Measurements from ENCODE around the gene POLR1H.
"Not testable (repeated sequence)": the region's sequence is repeated elsewhere in the genome, so short reads cannot be mapped to it uniquely, and the experiment has no call there.

Gene POLR1H, protein sequence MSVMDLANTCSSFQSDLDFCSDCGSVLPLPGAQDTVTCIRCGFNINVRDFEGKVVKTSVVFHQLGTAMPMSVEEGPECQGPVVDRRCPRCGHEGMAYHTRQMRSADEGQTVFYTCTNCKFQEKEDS

DNA sequence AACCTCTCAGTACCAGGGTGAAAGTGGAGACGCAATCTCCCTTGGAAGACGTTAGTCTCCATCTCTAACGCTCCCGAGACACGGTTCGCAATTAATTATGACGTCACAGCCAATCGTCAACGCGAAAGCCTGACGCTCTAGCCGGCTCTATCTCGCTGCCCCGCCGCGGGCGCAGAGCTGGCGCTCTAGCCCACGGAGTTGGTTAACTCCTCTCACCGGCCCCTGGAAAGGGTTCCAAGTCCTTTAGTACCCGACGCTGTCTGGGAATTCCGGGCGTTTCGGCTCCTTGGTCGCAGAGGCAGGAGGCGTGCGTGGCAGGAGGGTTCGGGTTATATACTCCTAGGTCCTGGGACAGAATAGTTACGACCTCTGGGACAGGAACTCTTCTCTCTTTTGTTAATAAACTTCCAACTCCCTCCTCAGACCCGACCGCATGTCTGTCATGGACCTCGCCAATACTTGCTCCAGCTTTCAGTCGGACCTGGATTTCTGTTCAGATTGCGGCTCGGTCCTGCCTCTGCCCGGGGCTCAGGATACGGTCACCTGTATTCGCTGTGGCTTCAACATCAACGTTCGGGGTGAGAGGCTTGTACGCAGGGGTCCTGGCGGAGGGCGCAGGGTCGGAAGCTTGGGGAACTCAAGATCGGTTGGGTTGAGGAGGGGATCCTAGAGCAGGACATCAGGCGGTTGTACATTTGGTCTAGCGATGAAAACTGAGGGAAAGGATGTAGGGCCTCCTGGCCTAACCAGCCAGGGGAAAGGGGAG, at the start of gene POLR1H:
POLR1H (plus strand) TSS at position 174 of the 766 bp plus-strand sequence; CDS start at position 434, 260 bp downstream.
- DNase-seq: peak; percentile 92

DNA sequence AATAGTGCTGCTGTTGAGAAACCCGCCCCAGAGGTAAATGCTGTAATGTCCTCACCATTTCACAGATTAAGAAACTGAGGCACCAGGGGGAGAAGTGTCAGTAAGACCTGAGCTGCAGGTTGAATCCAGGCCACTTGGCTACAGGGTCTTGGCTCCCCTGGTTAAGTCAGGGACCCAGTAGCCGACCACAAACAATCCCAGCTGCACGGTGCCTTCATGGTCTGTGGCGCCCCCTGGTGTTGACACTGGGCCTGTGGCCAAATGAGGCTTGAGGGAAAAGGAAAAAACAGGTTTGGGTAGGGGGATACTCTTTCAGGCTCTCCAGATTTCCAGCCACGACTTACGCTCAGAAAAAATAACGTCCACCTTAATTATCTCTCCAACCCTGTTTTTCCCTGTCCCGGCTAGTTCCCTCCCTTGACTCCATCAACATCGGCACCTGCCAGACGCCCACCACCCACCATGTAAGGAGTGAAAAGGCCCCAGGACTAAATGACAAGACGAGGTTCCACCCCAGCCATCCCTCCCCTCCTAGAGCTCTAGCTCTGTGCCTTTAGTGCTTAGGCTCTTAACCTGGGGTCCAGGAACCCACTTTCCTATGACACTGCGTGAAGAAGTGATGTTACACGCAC, 47.7 kb upstream of the POLR1H start:
- peak; percentile 34 for DNase-seq

DNA sequence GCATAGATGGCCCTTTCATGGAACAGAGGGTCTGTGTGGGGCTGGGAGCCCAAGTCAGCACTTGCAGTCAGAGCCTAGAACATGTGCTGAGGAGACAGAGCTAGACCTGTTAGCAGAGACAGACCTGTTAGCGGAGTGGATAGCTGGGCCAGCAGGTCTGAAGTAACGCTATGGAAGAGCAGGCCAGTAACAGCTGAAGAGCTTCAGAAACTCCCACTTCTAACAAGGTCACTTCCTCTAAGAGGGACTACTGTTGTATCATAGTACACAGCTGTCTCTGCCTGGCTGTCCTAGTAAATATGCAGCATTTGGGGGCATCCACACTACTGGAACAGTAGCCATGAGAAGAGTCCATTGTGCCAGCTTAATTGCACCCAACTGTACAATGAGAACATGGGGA, 41.2 kb upstream of the POLR1H start:
- DNase-seq: no peak

DNA sequence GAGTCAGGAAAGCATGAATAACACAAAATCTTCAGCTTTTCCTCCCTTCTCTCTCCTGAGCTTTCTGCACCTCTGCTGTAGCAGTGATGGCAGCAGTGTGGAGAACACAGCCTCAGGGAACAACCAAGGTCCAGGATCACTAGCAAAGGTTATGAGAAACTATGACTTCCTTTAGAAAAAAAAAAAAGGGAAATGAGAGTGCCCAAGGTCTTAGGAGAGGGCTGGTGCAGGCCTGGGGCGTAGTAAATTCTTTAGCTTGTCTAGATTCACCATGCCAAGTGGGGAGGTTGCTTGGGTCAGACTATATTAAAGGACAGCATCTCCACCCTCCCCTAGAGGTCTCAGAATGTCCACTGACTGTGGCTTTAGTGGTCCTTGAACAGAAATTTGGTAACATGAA, 40.4 kb upstream of the POLR1H start:
- DNase-seq: no peak

DNA sequence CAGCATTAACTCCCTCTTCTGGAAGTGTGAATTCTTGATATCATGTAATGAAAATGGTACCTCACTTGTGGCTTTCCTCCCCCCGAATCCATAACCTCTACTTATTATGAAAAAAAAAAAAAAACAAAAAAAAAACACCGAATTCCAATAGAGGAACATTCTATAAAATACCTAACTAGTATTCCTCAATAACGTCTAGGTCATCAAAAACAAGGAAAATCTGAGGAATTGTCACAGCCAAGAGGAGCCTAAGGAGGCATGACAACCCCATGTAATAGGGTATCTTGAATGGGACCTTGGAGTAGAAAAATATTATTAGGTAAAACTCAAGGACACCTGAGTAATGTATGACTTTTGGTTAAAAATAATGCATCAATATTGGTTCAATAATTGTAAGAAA, 38.9 kb upstream of the POLR1H start:
- DNase-seq: no peak

DNA sequence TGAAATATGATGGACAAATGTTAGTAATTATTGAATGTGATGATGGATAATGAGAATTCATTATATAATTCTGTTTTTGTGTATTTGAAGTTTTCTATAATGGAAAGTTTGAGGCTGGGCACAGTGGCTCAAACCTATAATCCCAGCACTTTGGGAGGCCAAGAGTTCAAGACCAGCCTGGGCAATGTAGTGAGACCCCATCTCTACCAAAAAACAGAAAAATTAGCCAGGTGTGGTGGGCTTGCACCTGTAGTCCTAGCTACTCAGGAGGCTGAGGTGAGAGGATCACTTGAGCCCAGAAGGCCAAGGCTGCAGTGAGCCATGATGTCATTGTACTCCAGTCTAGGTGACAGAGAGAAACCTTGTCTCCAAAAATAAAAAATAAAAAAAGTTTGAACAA, 38.4 kb upstream of the POLR1H start:
- not testable (repeated sequence) for DNase-seq

DNA sequence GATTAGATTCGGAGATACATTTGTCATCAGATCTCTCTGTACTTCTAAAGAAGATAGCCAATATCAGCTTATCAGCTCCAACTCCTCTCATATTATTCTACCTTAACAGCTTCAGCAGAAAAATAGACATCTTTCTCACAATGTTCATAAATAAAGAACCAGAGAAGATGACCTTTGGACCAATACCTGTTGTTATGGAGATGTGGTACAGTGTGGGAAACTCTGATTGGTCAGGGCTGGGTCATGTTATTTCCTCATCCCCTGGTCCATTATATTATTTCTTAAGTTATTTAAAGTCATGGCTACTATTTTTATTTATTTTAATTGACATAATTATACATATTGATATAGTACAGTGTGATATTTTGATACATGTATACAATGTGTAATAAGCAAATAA, 35.9 kb upstream of the POLR1H start:
- DNase-seq: no peak

DNA sequence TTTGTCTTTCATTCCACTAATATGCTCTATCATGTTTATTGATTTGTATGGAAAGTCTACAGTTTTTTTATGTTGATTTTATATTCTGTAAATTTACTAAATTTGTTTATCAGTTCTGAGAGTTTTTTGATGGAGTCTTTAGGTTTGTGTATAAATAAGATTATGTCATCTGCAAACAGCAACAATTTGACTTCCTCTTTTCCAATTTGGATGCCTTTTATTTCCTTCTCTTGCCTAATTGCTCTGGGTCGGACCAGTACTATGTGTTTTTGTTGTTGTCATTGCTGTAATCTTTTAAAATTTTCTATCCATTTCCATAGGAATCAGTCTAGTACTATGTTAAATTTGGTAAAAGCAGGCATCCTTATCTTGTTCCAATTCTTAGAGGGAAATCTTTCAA, 31.5 kb upstream of the POLR1H start:
- no peak for DNase-seq

DNA sequence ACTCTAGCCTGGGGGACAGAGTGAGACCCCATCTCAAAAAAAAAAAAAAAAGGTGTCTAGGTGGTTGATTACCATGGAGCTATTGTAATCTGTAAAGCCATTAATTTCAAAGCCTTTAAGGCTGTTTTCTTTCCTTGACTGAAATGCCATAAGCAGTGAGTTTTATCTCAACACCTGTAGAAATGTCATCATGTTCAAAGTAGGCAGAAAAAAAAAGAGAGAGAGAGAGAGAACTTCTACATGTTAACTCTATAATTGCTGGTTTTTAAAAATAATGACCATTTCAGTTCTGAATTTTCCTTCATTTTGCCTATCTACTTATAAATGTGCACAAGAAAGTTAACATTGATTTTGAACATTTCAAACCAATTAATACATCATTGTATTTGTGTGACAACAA, 29.7 kb upstream of the POLR1H start:
- DNase-seq: no peak

DNA sequence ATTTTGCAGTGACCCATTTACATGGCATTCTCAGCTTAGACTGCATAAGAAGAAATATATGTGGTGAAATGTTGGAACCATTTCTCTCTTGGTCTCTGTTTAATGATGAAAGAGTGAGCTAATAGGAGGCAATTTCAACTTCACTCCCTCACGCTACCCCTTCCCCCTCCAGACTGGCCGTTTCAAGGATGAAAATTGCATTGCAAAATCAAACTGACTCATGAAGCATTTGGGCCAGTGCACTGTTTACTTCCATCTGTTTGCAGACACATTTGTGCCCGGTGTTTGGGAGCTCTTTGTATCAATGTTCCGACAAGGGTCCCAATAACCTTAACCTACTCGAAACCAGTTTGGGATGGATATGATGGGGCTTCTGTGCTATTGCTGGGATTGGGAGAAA, 27.6 kb upstream of the POLR1H start:
- not testable (repeated sequence) for DNase-seq

DNA sequence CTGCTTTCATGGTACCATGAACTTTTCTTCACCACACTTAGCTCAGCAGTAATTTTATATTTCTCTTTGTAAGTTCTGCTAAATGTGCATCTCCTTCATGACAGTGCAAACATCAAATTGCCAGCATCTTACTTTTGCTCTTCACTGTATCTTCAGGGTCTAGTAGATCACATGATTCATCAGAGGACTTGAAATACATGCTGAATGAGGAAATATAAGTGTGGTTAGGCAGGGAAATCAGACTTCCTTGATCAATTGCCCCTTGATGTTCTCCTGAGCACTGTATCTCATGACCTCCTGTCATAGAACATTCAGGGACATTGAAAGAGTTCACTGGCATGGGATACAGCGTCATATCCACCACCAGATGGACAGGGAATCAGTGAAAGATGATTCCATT, 25.3 kb upstream of the POLR1H start:
- no peak for DNase-seq

DNA sequence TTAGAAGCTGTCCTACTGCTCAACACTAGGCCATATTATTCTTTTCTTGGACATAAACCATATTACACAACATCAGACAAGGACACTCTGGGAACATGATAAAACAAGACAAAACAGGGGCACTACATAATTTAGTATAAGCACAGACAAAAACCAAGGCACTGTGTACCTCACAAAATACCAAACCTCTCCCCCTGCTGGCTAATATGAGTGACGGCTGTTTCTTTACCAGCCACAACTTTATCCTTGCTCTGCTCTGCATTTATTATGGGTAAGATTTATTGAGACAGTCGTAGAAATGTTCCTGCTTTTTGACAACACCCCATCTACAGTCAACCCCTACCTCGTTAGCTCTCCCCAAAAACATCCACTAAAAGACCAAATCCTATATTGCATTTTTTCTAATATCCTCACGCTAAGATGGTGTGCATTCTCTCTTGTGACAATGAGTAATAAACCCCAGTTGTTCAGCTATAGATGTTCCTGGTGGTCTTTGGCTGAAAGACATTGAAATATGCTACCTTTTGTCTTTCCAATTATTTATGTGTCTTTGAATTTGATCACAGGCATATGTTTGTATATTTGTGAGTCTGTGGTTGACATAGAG, 23.8 kb upstream of the POLR1H start:
- DNase-seq: peak; percentile 15

DNA sequence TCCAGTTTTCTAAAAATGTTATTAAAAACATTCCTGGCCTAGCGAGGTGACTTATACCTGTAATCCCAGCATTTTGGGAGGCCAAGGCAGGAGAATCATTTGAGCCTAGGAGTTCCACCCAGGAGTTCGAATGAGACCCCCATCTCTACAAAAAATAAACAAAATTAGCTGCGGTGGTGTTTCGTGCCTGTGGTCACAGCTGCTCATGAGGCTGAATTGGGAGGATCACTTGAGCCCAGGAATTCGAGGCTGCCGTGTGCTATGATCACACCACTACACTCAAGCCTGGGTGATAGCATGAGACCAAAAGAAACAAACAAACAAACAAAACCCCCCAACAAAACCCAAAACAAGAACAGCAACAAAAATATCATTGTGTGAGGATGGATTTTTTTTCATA, 19.8 kb upstream of the POLR1H start:
- no peak for DNase-seq

DNA sequence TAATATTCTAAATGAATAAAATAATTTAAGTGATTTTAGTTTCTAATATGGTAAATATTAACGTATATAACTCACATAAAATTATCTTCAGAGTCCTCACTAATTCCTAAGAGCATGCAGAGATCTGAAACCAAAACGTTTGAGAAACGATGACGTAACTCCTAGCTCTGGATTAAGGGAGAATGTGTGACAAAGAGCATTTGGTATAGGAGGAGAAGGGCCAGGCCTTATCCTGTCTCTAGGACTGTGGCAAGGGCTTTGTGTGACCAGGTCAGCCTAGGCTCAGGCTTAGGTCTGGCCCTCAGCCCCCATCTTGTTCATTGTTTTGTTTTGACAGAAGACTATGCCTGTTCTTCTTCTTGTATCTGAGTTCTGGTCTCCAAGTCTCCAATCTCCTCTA, 19.2 kb upstream of the POLR1H start:
- DNase-seq: no peak

DNA sequence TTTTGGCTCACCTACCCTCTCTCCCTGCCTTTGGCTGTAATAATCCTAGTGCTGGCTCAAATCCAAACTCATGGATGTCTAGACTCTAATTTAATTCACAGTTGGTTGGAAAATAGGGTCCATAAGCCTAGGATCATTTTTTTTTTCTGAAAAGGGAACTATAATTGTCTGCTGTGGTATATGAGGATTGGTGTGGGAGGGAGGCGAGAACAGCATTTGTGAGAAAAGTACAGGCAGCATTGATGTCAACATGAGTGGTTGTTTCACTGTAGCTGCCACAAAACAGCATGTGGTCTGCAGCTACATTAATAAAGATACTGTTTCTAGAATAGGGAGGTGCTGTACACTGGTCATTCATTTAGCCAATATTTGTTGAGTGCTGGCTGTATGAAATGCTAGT, 18.6 kb upstream of the POLR1H start:
- DNase-seq: no peak

DNA sequence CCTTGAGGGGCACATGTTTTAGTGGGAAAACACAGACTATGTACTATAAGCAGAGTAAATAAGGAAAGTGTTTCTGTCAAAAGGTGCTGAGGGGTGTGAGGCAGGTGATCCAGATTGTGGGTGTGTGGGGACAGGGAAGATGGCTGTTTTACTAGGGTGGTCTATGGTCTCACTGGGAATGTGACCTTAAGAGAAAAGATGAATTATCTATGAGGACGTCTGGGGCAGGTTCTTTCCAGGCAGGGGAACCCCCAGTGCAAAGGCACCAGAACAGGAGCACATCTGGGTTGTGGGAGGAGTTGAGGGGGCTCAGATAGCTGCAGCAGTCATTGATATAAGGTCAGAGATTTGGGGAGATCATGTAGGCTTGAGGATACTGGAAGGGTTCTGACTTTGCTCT, 18.2 kb upstream of the POLR1H start:
- DNase-seq: no peak

DNA sequence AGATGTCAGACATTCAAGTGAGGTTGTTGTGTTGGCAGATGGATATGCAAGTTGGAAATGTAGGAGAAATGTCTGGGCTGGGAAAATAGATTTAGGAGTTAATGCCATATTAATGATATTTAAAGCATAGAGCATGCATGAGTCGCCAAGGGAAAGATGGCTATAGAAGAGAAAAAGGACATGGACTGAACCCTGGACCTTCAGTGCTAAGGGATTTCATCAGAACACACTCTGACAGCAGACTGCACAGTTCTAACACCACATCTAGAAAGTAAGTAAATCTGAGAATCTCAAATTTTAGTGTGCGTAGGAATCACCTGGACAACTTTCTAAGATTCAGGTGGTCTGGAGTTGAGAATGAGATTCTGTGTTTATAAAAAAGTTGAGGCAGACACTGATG, 17.3 kb upstream of the POLR1H start:
- no peak for DNase-seq

DNA sequence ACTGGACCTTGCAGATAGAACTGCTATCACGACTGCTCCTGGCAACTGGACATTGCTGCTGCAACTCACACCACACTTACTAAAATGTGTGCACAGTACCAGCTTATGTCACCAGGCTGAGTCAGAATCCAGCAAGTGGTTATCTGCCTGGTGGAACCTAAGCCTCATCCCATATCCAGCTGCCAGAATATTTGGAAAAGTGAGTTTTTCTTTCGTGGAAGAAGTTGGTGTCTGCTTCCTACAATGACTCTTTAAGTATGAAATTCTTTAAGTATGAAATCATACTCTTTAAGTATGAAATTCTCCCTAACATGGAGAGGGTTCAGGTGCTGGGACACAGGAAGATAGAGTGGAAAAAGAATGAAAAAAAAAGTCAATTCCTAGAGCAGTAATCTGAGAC, 16.4 kb upstream of the POLR1H start:
- no peak for DNase-seq

DNA sequence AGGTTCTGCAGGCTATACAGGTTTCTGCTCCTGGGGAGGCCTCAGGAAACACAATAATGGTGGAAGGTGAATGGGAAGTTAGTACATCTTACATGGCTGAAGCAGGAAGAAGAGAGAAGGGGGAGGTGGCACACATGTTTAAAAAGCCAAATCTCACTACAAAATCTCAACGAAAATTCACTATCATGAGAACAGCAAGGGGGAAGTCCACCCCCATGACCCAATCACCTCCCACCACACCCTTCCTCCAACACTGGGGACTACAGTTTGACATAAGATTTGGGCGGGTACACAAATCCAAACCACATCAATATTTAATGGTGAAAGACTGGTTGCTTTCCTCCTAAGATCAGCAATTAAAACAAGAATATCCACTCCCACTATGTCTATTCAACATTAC, 13.8 kb upstream of the POLR1H start:
- no peak for DNase-seq

DNA sequence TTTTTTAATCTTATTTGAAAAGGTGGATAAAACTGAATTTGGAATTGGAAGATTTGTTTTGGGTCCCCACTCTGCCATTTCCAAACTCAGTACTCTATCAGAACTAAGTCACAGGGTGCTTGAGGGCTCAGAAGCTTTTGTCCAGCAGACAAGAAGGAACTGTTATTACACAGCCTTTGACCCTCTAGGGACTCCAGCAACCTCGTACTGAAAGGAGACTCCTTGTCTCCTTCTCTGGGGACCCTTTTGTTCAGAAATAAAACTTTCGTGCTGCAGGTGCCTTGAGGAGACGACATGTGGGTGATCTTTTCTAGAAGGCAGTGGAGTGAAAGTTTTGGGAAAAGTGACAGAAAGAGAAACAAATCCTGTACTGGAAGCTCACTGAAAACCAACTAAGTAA, 7.4 kb upstream of the POLR1H start:
- DNase-seq: no peak

DNA sequence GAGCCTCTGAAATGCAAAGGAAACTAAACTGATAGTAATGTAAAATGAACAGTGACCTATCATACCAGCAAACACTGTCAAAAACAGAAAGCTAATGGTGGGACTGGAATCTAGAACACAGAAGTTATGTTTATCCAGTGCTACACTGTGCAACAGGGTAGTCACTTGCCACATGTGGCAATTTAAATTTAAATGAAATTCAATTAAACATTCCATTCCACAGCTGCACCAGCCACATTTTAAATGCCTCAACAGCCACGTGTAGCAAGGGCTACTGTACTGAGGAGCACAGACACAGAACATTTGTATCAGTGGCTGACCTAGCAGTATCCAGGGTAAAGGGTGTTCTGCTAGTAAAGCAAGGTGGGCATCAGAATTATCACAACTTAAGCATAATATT, 5.6 kb upstream of the POLR1H start:
- DNase-seq: no peak

DNA sequence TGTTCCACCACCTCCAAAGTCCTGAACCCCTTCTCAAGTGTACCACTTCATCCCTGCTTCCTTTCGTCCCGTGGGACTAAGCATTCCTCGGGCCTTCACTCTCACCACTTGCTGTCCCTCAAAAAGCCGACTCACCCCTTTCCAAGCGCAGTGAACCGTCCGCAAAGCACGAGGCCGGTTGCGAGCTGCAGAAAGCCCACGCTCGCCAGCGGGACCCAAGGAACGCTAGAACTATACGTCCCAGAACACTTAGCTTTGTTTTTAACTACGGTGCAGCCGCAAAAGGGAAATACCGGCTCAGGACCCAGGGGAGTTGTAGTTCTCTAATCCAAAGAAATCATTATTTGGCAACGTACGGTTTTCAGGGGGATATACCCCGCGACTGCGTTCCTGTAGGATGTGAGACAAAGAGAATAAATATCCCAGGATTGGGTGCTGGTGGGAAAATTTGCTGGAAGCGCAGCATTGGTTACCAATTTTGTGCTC, 416 bp upstream of the POLR1H start:
- peak; percentile 46 for DNase-seq

DNA sequence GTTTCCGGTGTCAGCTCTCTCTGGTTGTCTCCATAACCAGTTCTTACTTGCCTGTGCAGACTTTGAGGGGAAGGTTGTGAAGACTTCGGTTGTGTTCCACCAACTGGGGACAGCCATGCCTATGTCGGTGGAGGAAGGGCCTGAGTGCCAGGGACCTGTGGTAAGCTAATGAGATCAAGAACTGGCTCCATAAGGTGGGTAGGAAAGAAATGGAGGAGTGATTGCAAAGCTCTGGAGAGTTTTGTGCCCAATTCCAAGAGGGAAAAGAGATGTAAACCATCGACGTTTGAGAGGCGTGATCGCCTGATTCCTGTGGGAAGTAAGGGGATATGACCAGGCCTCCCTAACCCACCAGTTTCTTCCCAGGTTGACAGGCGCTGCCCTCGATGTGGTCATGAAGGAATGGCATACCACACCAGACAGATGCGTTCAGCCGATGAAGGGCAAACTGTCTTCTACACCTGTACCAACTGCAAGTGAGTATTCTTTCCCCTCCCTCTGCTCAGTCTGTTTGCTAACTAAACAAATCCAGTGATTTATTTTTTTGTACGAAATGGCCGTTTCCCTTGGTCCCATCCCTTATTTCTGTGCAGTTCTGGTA, 893 bp downstream of the POLR1H start:
- peak; percentile 66 for DNase-seq
